Brain microvascular endothelial cell (primary cell): Measurements from ENCODE around the gene AKIRIN1.

Source experiments
- DNase-seq: peaks from one replicate; pipeline ENCODE4 v3.0.0-alpha.2; 2020
- H3K27ac ChIP-seq: fragments of 250-450 bp; sonication (Bioruptor Pico); 2 replicates; pipeline ENCODE4 v1.5.1; 2020; ENCODE audit warnings: mild to moderate bottlenecking, moderate library complexity
- H3K27me3 ChIP-seq: fragments of 250-450 bp; sonication (Bioruptor Pico); replicated peaks from 2 replicates; pipeline ENCODE4 v1.5.1; 2020; ENCODE audit warnings: mild to moderate bottlenecking
- H3K36me3 ChIP-seq: fragments of 250-450 bp; sonication (Bioruptor Pico); replicated peaks from 2 replicates; pipeline ENCODE4 v1.5.1; 2020; ENCODE audit warnings: mild to moderate bottlenecking
- H3K4me3 ChIP-seq: 2 replicates; pipeline ENCODE4 v1.5.1; 2011; ENCODE audit warnings: low read depth, mild to moderate bottlenecking, control low read depth, low read length, moderate library complexity
- in situ Hi-C: cut with HindIII; loops from 2 replicates; pipeline ENCODE4 v1.10.0; 2017; ENCODE audit warnings: low sequenced_read_pairs, low pct_ligation_motif_present
- TF ChIP-seq, protein P1 (sequence below): IDR thresholded peaks from 2 replicates; pipeline ENCODE4 v1.5.1; 2011; ENCODE audit warnings: low read depth, mild to moderate bottlenecking, moderate library complexity, low read length, control low read depth, inconsistent platforms; ENCODE audit errors: missing control alignments

The AKIRIN1 gene, protein sequence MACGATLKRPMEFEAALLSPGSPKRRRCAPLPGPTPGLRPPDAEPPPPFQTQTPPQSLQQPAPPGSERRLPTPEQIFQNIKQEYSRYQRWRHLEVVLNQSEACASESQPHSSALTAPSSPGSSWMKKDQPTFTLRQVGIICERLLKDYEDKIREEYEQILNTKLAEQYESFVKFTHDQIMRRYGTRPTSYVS

DNA sequence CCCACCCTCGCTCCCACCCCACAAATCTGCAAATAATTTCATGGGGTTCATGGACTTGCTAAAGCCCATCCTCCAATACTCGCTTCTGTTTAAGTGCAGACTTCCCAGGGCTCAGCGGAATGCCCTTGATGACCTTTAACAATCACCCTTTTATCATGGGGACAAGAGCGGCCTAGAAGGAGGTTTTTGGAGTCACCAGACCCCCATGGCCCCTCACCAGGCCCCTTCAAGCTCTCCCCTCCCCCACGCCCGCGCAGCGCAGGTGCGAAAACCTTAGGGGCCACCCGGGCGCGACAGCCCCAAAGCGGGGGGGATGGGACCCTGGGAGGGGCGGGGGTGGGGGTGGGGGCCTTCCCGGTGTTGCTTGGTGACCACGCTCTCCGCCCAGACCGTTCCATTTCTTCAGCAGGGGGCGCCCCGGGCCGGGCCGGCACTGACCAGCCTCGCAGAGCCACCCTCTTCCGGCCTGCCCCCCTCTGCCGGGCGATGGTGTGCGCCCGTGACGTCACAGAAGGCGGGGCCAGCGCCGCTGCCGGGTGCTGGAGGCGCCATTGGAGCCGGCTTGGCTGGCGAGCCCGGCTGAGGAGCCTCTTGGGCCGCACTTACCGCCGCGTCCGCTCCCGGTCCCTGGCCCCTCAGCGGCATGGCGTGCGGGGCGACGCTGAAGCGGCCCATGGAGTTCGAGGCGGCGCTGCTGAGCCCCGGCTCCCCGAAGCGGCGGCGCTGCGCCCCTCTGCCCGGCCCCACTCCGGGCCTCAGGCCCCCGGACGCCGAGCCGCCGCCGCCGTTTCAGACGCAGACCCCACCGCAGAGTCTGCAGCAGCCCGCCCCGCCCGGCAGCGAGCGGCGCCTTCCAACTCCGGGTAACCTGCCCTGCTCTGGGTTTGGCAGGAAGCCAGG, at the start of gene AKIRIN1:
AKIRIN1 (plus strand) TSS at position 539 of the 900 bp plus-strand sequence; CDS start at position 644, 105 bp downstream.
- peak within 1 kb of the TSS; percentile 89 for H3K27ac ChIP-seq
- peaks cover 16% of the 10 kb centered on the region for H3K36me3 ChIP-seq
- DNase-seq = peak; percentile 97
- in situ Hi-C loops = no loop called here
- TF ChIP-seq, protein P1, sequence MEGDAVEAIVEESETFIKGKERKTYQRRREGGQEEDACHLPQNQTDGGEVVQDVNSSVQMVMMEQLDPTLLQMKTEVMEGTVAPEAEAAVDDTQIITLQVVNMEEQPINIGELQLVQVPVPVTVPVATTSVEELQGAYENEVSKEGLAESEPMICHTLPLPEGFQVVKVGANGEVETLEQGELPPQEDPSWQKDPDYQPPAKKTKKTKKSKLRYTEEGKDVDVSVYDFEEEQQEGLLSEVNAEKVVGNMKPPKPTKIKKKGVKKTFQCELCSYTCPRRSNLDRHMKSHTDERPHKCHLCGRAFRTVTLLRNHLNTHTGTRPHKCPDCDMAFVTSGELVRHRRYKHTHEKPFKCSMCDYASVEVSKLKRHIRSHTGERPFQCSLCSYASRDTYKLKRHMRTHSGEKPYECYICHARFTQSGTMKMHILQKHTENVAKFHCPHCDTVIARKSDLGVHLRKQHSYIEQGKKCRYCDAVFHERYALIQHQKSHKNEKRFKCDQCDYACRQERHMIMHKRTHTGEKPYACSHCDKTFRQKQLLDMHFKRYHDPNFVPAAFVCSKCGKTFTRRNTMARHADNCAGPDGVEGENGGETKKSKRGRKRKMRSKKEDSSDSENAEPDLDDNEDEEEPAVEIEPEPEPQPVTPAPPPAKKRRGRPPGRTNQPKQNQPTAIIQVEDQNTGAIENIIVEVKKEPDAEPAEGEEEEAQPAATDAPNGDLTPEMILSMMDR = no peak
- H3K4me3 ChIP-seq = peak within 1 kb of the TSS; percentile 90
- no peaks in the 10 kb centered on the region for H3K27me3 ChIP-seq

DNA sequence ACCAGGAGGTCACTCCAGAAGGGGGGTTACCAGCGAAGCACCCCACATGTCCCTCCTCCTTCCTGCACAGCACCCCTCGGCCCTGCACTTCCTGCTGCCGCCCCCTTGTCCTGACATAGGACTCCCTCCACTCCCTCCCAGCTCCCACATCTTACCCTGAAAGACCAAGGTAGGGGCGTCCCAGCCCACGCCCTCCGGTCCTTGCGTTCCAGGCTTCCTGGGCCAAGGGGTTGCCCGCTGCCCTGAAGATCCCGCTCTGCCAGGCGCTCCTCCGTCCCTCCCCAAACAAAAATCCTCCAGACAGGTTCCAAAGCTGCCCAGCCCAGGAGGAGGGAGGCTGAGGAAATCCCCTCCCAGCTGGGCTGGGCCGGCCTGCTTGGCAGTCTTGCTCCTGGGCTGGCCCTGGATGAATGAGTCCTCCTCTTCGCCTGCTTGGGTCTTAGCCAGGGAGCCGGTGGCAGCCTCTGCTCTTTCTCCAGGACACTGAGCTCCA, 49.5 kb upstream of the AKIRIN1 start, which contains the start of gene RHBDL2:
RHBDL2 (minus strand) TSS at position 304 of the 493 bp plus-strand sequence. CDS start 22,618 bp downstream, outside the sequence.
- in situ Hi-C loops = no loop called here

DNA sequence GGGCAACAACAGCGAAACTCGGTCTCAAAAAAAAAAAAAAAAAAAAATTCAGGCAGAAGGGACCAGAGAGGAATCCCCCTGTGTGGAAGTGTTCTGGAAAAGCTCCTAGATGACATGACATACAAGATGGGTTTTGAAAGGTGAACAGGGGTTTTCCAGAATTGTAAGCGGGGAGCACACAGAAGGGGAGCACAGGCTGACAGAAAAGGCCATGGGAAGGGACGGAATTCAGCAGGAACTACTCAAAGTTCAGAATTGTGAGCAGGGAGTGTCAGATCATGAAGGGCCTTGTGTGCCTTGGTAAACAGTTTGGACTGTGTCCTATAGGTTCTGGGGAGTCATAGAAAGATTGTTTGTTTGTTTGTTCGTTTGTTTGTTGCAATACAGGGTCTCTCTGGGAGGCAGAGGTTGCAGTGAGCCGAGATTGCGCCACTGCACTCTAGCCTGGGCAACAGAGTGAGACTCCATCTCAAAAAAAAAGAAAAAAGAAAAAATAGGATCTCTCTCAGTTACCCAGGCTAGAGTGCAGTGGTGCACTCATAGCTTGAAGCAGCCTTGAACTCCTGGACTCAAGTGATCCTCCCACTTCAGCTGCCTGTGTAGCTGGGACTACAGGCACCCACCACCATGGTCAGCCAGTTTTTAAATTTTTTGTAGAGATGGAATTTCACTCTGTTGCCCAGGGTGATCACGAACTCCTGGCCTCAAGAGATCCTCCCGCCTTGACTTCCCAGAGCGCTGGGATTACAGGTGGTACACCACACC, 48.2 kb upstream of the AKIRIN1 start:
- no peaks in the 10 kb centered on the region for H3K36me3 ChIP-seq
- TF ChIP-seq, protein P1 = no peak
- no peak for DNase-seq
- in situ Hi-C loops = no loop called here
- no peak overlapping the region for H3K27ac ChIP-seq
- no peak overlapping the region for H3K4me3 ChIP-seq
- no peaks in the 10 kb centered on the region for H3K27me3 ChIP-seq

More for the DNA sequence above, 49.5 kb upstream of the AKIRIN1 start, which contains the start of gene RHBDL2:
- Histone ChIP-seq H3K27me3 (no peaks in the 10 kb centered on the region), H3K4me3 (peak within 1 kb of the TSS; percentile 35), H3K27ac (no peak within 1 kb of the TSS), H3K36me3 (no peaks in the 10 kb centered on the region)
- no peak for DNase-seq
- TF ChIP-seq, protein P1 = no peak

DNA sequence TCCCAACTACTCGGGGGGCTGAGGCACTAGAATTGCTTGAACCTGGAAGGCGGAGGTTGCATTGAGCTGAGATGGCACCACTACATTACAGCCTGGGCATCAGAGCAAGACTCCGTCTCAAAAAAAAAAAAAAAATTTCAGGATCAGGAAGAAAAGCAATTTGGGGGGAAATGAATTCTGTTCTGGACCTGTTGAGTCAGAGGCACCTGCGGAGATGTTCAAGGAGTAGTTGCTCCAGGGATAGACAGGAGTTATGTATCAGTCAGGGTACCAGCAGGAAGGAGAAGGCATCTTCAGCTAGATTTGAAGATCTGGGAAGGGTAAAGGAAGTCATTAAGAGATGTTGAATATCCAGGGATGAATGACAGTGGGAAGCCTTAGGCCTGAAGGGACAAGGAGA, 46.5 kb upstream of the AKIRIN1 start:
- no peak for DNase-seq
- in situ Hi-C loops = no loop called here
- Histone ChIP-seq H3K27me3 (no peaks in the 10 kb centered on the region), H3K27ac (no peak overlapping the region), H3K4me3 (no peak overlapping the region), H3K36me3 (no peaks in the 10 kb centered on the region)
- TF ChIP-seq, protein P1 = no peak

DNA sequence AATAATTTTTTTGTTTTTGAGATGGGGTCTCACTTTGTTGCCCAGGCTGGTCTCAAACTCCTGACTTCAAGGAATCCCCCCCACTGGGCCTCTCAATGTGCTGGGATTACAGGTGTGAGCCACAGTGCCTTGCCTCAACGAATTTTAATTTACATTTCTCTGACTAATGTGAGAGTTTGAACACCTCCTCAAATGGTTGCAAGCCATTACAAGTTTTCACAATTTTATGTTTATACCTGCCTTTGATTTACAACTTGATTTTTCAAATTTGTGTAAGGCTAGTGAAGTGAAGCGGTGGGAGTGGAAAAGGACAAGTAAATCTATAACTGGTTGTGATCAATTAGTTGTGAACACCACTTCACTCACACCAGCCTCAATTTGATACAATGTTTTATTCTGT, 40.5 kb upstream of the AKIRIN1 start:
- no peaks in the 10 kb centered on the region for H3K36me3 ChIP-seq
- in situ Hi-C loops = no loop called here
- TF ChIP-seq, protein P1 = no peak
- no peak overlapping the region for H3K27ac ChIP-seq
- no peak overlapping the region for H3K4me3 ChIP-seq
- no peak for DNase-seq
- no peaks in the 10 kb centered on the region for H3K27me3 ChIP-seq
